Omental fat pad (tissue), 4 donors: Measurements from ENCODE around the gene CRY1. TPM values are rescaled to one million over a fixed set of nuclear protein-coding genes. Genes with fewer than 3 reads are reported as not detected.

Experiments used
- ATAC-seq: fragments of 150-250 bp; one replicate; pipeline ENCODE4 v1.9.1; 2016; ENCODE audit warnings: mild to moderate bottlenecking, moderate library complexity; ENCODE audit not compliant: low FRiP score
- DNase-seq: peaks from one replicate; pipeline ENCODE4 v3.0.0-alpha.2; 2019; ENCODE audit warnings: low spot score
- total RNA-seq, 4 donors: library from RNA; depleted of rRNA; stranded (reverse); fragments of >200 nt; gene quantifications; one replicate each; pipeline ENCODE4 v1.1.0, GENCODE V29; 2016
- TF ChIP-seq, protein P1 (sequence below), 3 donors: fragments of 450-650 bp; IDR thresholded peaks; one replicate each; pipeline ENCODE4 v1.5.1; 2016 to 2017; ENCODE audit warnings: antibody characterized with exemption in 3 of 3, mild to moderate bottlenecking in 3 of 3, moderate library complexity in 2 of 3

CRY1 gene
- total RNA-seq, 4 donors from 2014 or later, result 20.7 to 97.0 (median 52.9) TPM

- DNase-seq (peak; percentile 75), ATAC-seq (peak; percentile 98)
- TF ChIP-seq, protein P1, sequence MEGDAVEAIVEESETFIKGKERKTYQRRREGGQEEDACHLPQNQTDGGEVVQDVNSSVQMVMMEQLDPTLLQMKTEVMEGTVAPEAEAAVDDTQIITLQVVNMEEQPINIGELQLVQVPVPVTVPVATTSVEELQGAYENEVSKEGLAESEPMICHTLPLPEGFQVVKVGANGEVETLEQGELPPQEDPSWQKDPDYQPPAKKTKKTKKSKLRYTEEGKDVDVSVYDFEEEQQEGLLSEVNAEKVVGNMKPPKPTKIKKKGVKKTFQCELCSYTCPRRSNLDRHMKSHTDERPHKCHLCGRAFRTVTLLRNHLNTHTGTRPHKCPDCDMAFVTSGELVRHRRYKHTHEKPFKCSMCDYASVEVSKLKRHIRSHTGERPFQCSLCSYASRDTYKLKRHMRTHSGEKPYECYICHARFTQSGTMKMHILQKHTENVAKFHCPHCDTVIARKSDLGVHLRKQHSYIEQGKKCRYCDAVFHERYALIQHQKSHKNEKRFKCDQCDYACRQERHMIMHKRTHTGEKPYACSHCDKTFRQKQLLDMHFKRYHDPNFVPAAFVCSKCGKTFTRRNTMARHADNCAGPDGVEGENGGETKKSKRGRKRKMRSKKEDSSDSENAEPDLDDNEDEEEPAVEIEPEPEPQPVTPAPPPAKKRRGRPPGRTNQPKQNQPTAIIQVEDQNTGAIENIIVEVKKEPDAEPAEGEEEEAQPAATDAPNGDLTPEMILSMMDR (IDR thresholded peaks at IDR 0.05), result no peak
Observed at GRCh38 chr12:106986625-106987389, 106.5 kb downstream of the CRY1 start, which contains the start of gene MTERF2. TSS of gene MTERF2 (minus strand) at chr12:106987146. CDS start at chr12:106978714, 8,432 bp downstream.

- no peak for ATAC-seq
- no peak for DNase-seq
- TF ChIP-seq, protein P1 (IDR thresholded peaks at IDR 0.05), result no peak
Observed at GRCh38 chr12:106986135-106986534, 107.2 kb downstream of the CRY1 start.

DNA sequence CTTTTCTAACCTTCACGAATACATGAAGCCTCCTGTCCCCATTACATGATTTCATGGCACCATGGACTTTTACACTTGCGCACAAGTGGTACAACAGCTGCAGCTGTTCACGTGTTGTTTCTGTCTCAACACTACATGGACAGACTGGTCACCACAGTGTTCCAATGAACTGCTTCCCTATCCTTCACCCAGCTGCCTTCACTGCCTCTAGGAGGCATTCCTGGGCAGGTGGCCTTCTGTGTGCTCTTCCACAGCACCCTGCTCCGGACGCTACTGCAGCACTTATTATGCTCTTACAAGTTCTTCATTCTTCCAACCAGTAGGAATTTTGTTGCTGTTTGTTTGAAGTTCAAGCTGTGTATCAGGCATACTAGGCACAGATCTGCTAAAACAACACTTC is 107.9 kb downstream of the CRY1 start:
- TF ChIP-seq, protein P1 (IDR thresholded peaks at IDR 0.05), result no peak
- no peak for DNase-seq
- no peak for ATAC-seq

DNA sequence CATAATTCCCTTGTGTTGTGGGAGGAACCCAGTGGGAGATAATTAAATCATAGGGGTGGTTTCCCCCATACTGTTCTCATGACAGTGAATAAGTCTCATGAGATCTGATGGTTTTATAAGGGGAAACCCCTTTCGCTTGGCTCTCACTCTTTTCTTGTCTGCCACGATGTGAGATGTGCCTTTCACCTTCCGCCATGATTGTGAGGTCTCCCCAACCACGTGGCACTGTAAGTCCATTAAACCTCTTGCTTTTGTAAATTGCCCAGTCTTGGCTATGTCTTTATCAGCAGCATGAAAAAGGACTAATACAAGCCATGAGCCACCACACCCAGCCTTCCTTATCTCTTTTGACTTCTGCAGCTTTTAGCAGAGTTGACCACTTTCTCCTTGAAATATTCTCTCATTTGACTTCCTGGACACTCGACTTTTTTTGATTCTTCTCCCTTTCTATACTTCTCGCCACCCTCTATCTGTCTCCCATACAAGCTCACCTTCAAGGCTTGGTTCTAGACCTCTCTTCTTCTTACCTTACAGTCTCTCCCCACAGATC is 108.7 kb downstream of the CRY1 start:
- no peak for DNase-seq
- ATAC-seq, result no peak

DNA sequence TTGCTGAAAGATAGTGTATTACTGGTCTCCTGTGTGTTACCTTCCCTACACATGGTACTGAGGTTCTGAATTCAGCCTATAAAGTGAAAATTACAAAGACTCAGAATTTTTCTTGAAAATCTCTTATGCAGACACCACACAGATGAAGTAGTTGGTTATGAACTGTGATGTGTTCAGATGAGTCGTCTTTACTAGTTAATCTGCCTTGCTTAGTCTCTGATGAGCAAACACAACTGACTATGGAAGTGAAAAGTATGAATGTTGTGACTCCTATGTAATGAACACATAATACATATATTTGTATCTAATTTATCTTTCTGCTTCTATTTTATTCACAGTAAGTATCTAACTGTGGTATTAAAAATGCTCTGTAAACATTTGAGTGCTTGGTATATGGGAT is 111.1 kb downstream of the CRY1 start:
- no peak for ATAC-seq
- no peak for DNase-seq
- TF ChIP-seq, protein P1 (IDR thresholded peaks at IDR 0.05), result no peak

More for the DNA sequence above, 108.7 kb downstream of the CRY1 start:
- TF ChIP-seq, protein P1 (IDR thresholded peaks at IDR 0.05), result no peak

DNA sequence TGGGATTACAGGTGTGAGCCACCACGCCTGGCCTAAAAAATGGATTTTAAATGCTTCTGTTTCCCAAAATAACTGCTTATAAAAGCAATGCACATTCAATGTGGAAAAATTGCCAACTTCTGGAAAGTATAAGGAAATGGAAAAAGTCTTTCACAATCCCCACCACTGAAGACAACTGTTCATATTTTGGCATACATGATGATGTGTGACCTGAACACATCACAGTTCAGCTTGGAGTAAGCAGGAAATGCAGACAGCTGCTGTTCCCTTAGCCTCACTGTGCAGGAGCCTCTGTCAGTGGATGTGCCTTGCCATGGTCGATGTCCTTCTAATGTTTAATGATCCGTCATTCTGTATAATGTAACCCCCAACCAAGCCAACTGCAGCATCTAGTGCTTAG is 111.6 kb downstream of the CRY1 start:
- TF ChIP-seq, protein P1 (IDR thresholded peaks at IDR 0.05), result no peak
- peak; percentile 27 for ATAC-seq
- DNase-seq, result no peak

DNA sequence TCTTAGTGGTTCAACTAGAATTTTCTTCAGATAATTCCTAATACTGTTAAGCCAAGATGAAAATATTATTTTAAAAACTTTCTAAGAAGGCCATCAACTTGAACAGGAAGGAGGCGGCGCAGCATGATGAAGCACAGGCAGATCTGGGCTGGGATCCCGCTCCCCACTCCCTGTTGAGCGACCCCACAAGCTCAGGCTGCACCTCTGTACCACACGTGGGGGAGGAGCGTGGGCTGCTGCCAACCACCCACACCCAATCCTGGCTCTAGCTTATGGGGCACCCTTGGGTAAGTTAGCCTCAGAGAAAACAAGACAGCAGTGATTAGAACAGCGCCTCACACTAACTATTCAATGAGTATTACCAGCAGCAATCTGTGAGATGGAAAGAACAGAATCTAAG is 112.4 kb downstream of the CRY1 start:
- ATAC-seq, result no peak

More for the DNA sequence above, 112.4 kb downstream of the CRY1 start:
- DNase-seq, result no peak
- TF ChIP-seq, protein P1 (IDR thresholded peaks at IDR 0.05), result no peak
